ENCODE data around the gene CARD11.

GRCh38 chr7:3027005-3027845 lies 16.4 kb downstream of the CARD11 start:
- TF ChIP-seq, protein P1, sequence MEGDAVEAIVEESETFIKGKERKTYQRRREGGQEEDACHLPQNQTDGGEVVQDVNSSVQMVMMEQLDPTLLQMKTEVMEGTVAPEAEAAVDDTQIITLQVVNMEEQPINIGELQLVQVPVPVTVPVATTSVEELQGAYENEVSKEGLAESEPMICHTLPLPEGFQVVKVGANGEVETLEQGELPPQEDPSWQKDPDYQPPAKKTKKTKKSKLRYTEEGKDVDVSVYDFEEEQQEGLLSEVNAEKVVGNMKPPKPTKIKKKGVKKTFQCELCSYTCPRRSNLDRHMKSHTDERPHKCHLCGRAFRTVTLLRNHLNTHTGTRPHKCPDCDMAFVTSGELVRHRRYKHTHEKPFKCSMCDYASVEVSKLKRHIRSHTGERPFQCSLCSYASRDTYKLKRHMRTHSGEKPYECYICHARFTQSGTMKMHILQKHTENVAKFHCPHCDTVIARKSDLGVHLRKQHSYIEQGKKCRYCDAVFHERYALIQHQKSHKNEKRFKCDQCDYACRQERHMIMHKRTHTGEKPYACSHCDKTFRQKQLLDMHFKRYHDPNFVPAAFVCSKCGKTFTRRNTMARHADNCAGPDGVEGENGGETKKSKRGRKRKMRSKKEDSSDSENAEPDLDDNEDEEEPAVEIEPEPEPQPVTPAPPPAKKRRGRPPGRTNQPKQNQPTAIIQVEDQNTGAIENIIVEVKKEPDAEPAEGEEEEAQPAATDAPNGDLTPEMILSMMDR (IDR thresholded peaks at IDR 0.05), result no peak
- TF ChIP-seq EZH2 (IDR thresholded peaks at IDR 0.05; ENCODE audit: borderline replicate concordance, insufficient read depth, low read depth, low read length, poor library complexity, severe bottlenecking), result no peak
